HG02970 (cell line): ENCODE data around the gene IFT43.
"Not testable (repeated sequence)": the region's sequence is repeated elsewhere in the genome, so short reads cannot be mapped to it uniquely, and the experiment has no call there.

ENCODE experiments used
- ATAC-seq: cut with Tn5 transposase; IDR thresholded peaks from one replicate; pipeline ENCODE4 v1.9.1; 2021; ENCODE audit warnings: mild to moderate bottlenecking, moderate library complexity, moderate number of reproducible peaks; ENCODE audit not compliant: unreplicated experiment, low FRiP score

IFT43 gene

GRCh38 chr14:76009627-76010026 is 24.1 kb downstream of the IFT43 start:
- not testable (repeated sequence) for ATAC-seq

GRCh38 chr14:76011930-76012329 is 26.4 kb downstream of the IFT43 start:
- no peak for ATAC-seq

GRCh38 chr14:76012354-76012753 is 26.8 kb downstream of the IFT43 start:
- ATAC-seq: no peak

- ATAC-seq: no peak
These were observed 29.6 kb downstream of the IFT43 start for GRCh38 chr14:76015191-76015590.

- ATAC-seq: no peak
These were observed 30.1 kb downstream of the IFT43 start for GRCh38 chr14:76015668-76016067.

GRCh38 chr14:76019676-76020075 is 34.1 kb downstream of the IFT43 start:
- ATAC-seq: no peak

GRCh38 chr14:76022991-76023390 is 37.4 kb downstream of the IFT43 start:
- ATAC-seq: no peak

- ATAC-seq: no peak
These were observed 38.2 kb downstream of the IFT43 start for GRCh38 chr14:76023757-76024156.

- no peak for ATAC-seq
These were observed 38.8 kb downstream of the IFT43 start for GRCh38 chr14:76024211-76024907.

- no peak for ATAC-seq
These were observed 49.0 kb downstream of the IFT43 start for GRCh38 chr14:76034566-76034965.

- no peak for ATAC-seq
These were observed 55.1 kb downstream of the IFT43 start for GRCh38 chr14:76040704-76041103.

- ATAC-seq: no peak
These were observed 60.2 kb downstream of the IFT43 start for GRCh38 chr14:76045773-76046172.

- ATAC-seq: no peak
These were observed 64.7 kb downstream of the IFT43 start for GRCh38 chr14:76050250-76050649.

GRCh38 chr14:76050797-76051392 is 65.3 kb downstream of the IFT43 start:
- no peak for ATAC-seq

- no peak for ATAC-seq
These were observed 66.3 kb downstream of the IFT43 start for GRCh38 chr14:76051717-76052465.

- ATAC-seq: no peak
These were observed 68.2 kb downstream of the IFT43 start for GRCh38 chr14:76053572-76054355.

- ATAC-seq: no peak
These were observed 69.8 kb downstream of the IFT43 start for GRCh38 chr14:76055330-76055729.

GRCh38 chr14:76056128-76056527 is 70.6 kb downstream of the IFT43 start:
- no peak for ATAC-seq

GRCh38 chr14:76057914-76058313 is 72.4 kb downstream of the IFT43 start:
- no peak for ATAC-seq

GRCh38 chr14:76063327-76063726 is 77.8 kb downstream of the IFT43 start:
- ATAC-seq: no peak

GRCh38 chr14:76065519-76065918 is 80.0 kb downstream of the IFT43 start:
- no peak for ATAC-seq
